MM.1S (cell line): Measurements from ENCODE around the gene EPB41L4B.

ENCODE experiments used
- CTCF ChIP-seq: fragments of 300-600 bp; sonication (generic); IDR thresholded peaks from 2 replicates; pipeline ENCODE4 v1.5.1; 2016; ENCODE audit warnings: antibody characterized with exemption, low read length, mixed read lengths
- EZH2 ChIP-seq: fragments of 300-600 bp; sonication (generic); optimal IDR thresholded peaks from 2 replicates; pipeline ENCODE3; 2017; ENCODE audit warnings: low read depth, mild to moderate bottlenecking, antibody characterized with exemption, low read length, mixed read lengths
- EZH2phosphoT487 ChIP-seq: fragments of 300-600 bp; sonication (generic); IDR thresholded peaks from 2 replicates; pipeline ENCODE4 v1.6.1; 2018; ENCODE audit warnings: antibody characterized with exemption, low read length

DNA sequence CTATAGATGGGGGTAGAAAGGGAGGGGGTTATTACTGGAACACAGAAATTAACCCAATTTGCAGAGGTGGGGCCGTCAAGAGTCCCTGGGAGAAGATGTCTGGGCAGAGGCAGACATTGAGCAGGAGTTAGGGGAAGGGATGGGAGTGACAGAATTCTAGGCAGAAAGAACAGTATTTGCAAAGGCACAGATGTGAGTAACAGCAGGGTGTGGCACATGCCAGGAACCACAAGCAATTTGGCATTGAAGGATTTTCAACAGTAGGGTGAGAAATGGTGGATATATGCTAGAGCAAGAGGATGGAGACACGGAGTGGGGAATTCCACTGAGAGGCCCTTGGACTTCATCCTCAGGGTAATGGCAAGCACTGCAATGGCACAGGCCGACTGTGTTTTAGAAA lies 82.2 kb downstream of the EPB41L4B start:
- TF ChIP-seq CTCF (no peak), EZH2 (no peak), EZH2phosphoT487 (no peak)
